Measurements from ENCODE around the gene FAM120B. TPM values are rescaled to one million over a fixed set of nuclear protein-coding genes. Genes with fewer than 3 reads are reported as not detected.

The FAM120B gene
- total RNA-seq, 1 experiment from 2014 or later = 15.2 TPM

- no peak overlapping the region for H3K4me3 Mint-ChIP-seq
- CTCF ChIA-PET = interaction anchor here (1.6 kb wide), 1 partner anchor 42 kb away, joined by 6 read pairs; no protein-coding TSS in a partner anchor
- ATAC-seq (no peak), DNase-seq (ENCODE audit: low spot score) (no peak)
- H3K4me1 Mint-ChIP-seq = peaks cover 5% of the 10 kb centered on the region; the same call in 1 of the 2 replicates
- no peak overlapping the region; the same call in 1 of the 2 replicates for H3K27ac Mint-ChIP-seq
- H3K9me3 Mint-ChIP-seq = no peaks in the 10 kb centered on the region
- TF ChIP-seq FOXP1 (CRISPR knock-in tag; IDR thresholded peaks at IDR 0.05; ENCODE audit: borderline replicate concordance) (no peak), CBFB (CRISPR knock-in tag; IDR thresholded peaks at IDR 0.05; ENCODE audit: low read depth) (no peak), TP53 (CRISPR knock-in tag; IDR thresholded peaks at IDR 0.05) (no peak), FOXK1 (CRISPR knock-in tag; IDR thresholded peaks at IDR 0.05) (no peak), ZNF671 (CRISPR knock-in tag; IDR thresholded peaks at IDR 0.05) (no peak), FOXJ3 (CRISPR knock-in tag; IDR thresholded peaks at IDR 0.05; ENCODE audit: borderline replicate concordance) (no peak), TEAD1 (CRISPR knock-in tag; IDR thresholded peaks at IDR 0.05) (no peak)
- TF ChIP-seq, protein P1, sequence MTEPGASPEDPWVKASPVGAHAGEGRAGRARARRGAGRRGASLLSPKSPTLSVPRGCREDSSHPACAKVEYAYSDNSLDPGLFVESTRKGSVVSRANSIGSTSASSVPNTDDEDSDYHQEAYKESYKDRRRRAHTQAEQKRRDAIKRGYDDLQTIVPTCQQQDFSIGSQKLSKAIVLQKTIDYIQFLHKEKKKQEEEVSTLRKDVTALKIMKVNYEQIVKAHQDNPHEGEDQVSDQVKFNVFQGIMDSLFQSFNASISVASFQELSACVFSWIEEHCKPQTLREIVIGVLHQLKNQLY (CRISPR knock-in tag; IDR thresholded peaks at IDR 0.05) = no peak
- no peaks in the 10 kb centered on the region for H3K36me3 Mint-ChIP-seq
- POLR2A ChIA-PET = no interaction called here
- H3K27me3 Mint-ChIP-seq (ENCODE audit: low read depth) = no peaks in the 10 kb centered on the region
These were observed 77.0 kb downstream of the FAM120B start for GRCh38 chr6:170383466-170384035.

GRCh38 chr6:170385506-170385905 lies 78.9 kb downstream of the FAM120B start:
- Mint-ChIP-seq H3K4me3 (no peak overlapping the region), H3K9me3 (no peaks in the 10 kb centered on the region), H3K27me3 (ENCODE audit: low read depth) (no peaks in the 10 kb centered on the region), H3K27ac (no peak overlapping the region), H3K36me3 (peaks cover 15% of the 10 kb centered on the region), H3K4me1 (peaks cover 5% of the 10 kb centered on the region; the same call in 1 of the 2 replicates)
- DNase-seq (ENCODE audit: low spot score) (no peak), ATAC-seq (no peak)
- no peak for TF ChIP-seq PRDM15 (CRISPR knock-in tag; IDR thresholded peaks at IDR 0.05)
- TF ChIP-seq, protein P2, sequence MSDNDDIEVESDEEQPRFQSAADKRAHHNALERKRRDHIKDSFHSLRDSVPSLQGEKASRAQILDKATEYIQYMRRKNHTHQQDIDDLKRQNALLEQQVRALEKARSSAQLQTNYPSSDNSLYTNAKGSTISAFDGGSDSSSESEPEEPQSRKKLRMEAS (CRISPR knock-in tag; IDR thresholded peaks at IDR 0.05) = no peak
- TF ChIP-seq STAT6 (CRISPR knock-in tag; conservative IDR thresholded peaks at IDR 0.05; ENCODE audit: low read depth) = no peak
- TF ChIP-seq, protein P3, sequence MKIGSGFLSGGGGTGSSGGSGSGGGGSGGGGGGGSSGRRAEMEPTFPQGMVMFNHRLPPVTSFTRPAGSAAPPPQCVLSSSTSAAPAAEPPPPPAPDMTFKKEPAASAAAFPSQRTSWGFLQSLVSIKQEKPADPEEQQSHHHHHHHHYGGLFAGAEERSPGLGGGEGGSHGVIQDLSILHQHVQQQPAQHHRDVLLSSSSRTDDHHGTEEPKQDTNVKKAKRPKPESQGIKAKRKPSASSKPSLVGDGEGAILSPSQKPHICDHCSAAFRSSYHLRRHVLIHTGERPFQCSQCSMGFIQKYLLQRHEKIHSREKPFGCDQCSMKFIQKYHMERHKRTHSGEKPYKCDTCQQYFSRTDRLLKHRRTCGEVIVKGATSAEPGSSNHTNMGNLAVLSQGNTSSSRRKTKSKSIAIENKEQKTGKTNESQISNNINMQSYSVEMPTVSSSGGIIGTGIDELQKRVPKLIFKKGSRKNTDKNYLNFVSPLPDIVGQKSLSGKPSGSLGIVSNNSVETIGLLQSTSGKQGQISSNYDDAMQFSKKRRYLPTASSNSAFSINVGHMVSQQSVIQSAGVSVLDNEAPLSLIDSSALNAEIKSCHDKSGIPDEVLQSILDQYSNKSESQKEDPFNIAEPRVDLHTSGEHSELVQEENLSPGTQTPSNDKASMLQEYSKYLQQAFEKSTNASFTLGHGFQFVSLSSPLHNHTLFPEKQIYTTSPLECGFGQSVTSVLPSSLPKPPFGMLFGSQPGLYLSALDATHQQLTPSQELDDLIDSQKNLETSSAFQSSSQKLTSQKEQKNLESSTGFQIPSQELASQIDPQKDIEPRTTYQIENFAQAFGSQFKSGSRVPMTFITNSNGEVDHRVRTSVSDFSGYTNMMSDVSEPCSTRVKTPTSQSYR (CRISPR knock-in tag; IDR thresholded peaks at IDR 0.05) = no peak
- no peak for TF ChIP-seq ZNF423 (CRISPR knock-in tag; IDR thresholded peaks at IDR 0.05)
- no peak for TF ChIP-seq ZBTB21 (CRISPR knock-in tag; IDR thresholded peaks at IDR 0.05; ENCODE audit: borderline replicate concordance)
- POLR2A ChIA-PET = no interaction called here
- CTCF ChIA-PET = interaction anchor here (1.3 to 1.6 kb wide), 3 partner anchors 40 to 132 kb away, joined by 4 to 7 read pairs (median 6); no protein-coding TSS in a partner anchor

All from WTC11 (cell line).